GM20431 (cell line): ENCODE results near the gene ICAM3.

Source experiments
- in situ Hi-C: fragments of 300-500 bp; cut with MseI, MboI; formaldehyde crosslinking; loops from one replicate; pipeline ENCODE4 v1.15.0; 2020; ENCODE audit warnings: low sequenced_read_pairs; ENCODE audit not compliant: unreplicated experiment

ICAM3 gene

DNA sequence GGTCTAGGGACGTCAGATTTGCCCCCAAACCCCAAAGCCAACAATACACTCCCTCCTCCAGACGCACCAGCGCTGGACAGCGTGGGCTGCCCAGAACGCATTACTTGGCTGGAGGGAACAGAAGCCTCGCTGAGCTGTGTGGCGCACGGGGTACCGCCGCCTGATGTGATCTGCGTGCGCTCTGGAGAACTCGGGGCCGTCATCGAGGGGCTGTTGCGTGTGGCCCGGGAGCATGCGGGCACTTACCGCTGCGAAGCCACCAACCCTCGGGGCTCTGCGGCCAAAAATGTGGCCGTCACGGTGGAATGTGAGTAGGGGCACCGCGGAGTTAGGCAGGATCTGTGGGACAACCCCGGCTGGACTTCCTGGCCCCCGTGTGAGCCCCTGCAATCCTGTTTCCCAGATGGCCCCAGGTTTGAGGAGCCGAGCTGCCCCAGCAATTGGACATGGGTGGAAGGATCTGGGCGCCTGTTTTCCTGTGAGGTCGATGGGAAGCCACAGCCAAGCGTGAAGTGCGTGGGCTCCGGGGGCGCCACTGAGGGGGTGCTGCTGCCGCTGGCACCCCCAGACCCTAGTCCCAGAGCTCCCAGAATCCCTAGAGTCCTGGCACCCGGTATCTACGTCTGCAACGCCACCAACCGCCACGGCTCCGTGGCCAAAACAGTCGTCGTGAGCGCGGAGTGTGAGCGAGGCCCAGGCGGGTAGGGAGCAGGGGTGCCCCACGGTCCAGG lies 45.6 kb downstream of the ICAM3 start:
- in situ Hi-C loops: no loop called here

GRCh38 chr19:10292789-10293636 lies 46.4 kb downstream of the ICAM3 start:
- in situ Hi-C loops: no loop called here

- in situ Hi-C loops: no loop called here
These were observed 47.1 kb downstream of the ICAM3 start for GRCh38 chr19:10292206-10292788.

DNA sequence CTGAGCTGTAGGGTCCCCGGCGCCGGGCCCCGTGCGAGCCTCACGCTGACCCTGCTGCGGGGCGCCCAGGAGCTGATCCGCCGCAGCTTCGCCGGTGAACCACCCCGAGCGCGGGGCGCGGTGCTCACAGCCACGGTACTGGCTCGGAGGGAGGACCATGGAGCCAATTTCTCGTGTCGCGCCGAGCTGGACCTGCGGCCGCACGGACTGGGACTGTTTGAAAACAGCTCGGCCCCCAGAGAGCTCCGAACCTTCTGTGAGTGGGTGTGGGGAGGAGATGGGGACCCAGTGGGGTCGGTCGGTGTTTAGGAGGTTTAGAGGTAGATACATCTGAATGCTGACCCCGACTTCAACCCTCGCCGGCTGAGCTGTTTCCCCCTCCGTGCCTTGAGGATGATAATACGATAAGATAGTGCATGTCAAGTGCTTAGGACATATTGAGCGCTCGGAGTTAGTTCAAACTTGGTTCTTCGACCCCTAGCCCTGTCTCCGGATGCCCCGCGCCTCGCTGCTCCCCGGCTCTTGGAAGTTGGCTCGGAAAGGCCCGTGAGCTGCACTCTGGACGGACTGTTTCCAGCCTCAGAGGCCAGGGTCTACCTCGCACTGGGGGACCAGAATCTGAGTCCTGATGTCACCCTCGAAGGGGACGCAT lies 47.7 kb downstream of the ICAM3 start:
- in situ Hi-C loops: no loop called here

GRCh38 chr19:10290876-10291553 lies 48.4 kb downstream of the ICAM3 start:
- in situ Hi-C loops: no loop called here

GRCh38 chr19:10290357-10290875 lies 49.0 kb downstream of the ICAM3 start:
- in situ Hi-C loops: no loop called here

GRCh38 chr19:10289836-10290356 lies 49.5 kb downstream of the ICAM3 start, which contains the start of gene ICAM5:
ICAM5 (plus strand) TSS chr19:10289952; CDS start chr19:10290044, 92 bp downstream.
- in situ Hi-C loops: no loop called here

DNA sequence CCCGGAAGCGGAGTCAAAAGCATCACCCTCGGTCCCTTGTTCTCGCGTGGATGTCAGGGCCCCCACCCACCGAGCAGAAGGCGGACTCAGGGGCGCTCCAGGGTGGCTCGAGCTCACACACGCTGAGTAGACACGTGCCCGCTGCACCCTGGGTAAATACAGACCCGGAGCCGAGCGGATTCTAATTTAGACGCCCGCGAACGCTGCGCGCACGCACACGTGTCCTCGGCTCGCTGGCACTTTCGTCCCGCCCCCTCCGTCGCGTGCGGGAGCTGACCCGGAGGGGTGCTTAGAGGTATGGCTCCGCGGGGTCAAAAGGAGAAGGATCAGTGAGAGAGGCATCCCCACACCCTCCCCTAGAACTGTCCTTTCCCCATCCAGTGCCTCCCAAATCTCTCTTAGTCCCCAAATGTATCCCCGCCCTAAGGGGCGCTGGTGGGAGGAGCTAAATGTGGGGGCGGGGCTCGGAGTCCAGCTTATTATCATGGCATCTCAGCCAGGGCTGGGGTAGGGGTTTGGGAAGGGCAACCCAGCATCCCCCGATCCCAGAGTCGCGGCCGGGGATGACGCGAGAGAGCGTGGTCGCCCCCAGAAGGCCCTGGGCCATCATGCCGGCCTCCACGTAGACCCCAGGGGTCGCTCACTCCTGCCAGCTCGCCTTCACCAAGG lies 50.1 kb downstream of the ICAM3 start:
- in situ Hi-C loops: no loop called here

- in situ Hi-C loops: no loop called here
These were observed 50.7 kb downstream of the ICAM3 start for GRCh38 chr19:10288662-10289166.

DNA sequence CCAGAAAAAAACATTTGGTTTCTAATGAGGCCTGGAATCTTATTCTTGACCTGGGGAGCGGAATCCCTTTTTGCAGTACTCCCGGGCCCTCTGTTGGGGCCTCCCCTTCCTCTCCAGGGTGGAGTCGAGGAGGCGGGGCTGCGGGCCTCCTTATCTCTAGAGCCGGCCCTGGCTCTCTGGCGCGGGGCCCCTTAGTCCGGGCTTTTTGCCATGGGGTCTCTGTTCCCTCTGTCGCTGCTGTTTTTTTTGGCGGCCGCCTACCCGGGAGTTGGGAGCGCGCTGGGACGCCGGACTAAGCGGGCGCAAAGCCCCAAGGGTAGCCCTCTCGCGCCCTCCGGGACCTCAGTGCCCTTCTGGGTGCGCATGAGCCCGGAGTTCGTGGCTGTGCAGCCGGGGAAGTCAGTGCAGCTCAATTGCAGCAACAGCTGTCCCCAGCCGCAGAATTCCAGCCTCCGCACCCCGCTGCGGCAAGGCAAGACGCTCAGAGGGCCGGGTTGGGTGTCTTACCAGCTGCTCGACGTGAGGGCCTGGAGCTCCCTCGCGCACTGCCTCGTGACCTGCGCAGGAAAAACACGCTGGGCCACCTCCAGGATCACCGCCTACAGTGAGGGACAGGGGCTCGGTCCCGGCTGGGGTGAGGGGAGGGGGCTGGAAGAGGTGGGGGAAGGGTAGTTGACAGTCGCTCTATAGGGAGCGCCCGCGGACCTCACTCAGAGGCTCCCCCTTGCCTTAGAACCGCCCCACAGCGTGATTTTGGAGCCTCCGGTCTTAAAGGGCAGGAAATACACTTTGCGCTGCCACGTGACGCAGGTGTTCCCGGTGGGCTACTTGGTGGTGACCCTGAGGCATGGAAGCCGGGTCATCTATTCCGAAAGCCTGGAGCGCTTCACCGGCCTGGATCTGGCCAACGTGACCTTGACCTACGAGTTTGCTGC lies 52.4 kb downstream of the ICAM3 start, which contains the start of gene ICAM4:
Gene ICAM4 (plus strand): TSS at position 153 of the 935 bp plus-strand sequence. CDS start 58 bp downstream, at position 211.
- in situ Hi-C loops: no loop called here

DNA sequence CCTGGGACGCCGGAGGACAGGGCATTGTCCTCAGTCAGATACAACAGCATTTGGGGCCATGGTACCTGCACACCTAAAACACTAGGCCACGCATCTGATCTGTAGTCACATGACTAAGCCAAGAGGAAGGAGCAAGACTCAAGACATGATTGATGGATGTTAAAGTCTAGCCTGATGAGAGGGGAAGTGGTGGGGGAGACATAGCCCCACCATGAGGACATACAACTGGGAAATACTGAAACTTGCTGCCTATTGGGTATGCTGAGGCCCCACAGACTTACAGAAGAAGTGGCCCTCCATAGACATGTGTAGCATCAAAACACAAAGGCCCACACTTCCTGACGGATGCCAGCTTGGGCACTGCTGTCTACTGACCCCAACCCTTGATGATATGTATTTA lies 54.0 kb downstream of the ICAM3 start:
- in situ Hi-C loops: no loop called here

GRCh38 chr19:10284960-10285278 lies 54.5 kb downstream of the ICAM3 start:
- in situ Hi-C loops: no loop called here

GRCh38 chr19:10284065-10284959 lies 55.1 kb downstream of the ICAM3 start:
- in situ Hi-C loops: no loop called here
